Mesenchymal stem cell (in vitro differentiated cells and primary cell): ENCODE measurements around the gene OR5M11. TPM values are rescaled to one million over a fixed set of nuclear protein-coding genes. Genes with fewer than 3 reads are reported as not detected.
"Not testable (repeated sequence)": the region's sequence is repeated elsewhere in the genome, so short reads cannot be mapped to it uniquely, and the experiment has no call there.

ENCODE experiments used
- DNase-seq: peaks from one replicate; pipeline ENCODE4 v3.0.0-alpha.2; 2013
- H2AFZ ChIP-seq: one replicate; pipeline ENCODE4 v1.6.1; 2013; ENCODE audit warnings: low read depth, mild to moderate bottlenecking, control low read depth, inconsistent platforms, low read length, moderate library complexity
- H2AK5ac ChIP-seq: 2 replicates; pipeline ENCODE4 v1.6.1; 2013; ENCODE audit warnings: low read length, moderate library complexity, mild to moderate bottlenecking, inconsistent platforms; ENCODE audit not compliant: severe bottlenecking
- H2BK120ac ChIP-seq: one replicate; pipeline ENCODE4 v1.6.1; 2013; ENCODE audit warnings: low read depth, mild to moderate bottlenecking, inconsistent platforms, low read length, moderate library complexity
- H2BK12ac ChIP-seq, 2 experiments: one replicate each; pipeline ENCODE4 v1.6.1; 2013; ENCODE audit warnings: inconsistent platforms in 2 of 2, low read length in 2 of 2, mild to moderate bottlenecking in 2 of 2, moderate library complexity in 2 of 2, control low read depth in 1 of 2
- H2BK15ac ChIP-seq: one replicate; pipeline ENCODE4 v1.6.1; 2013; ENCODE audit warnings: mild to moderate bottlenecking, low read depth, inconsistent platforms; ENCODE audit not compliant: poor library complexity, severe bottlenecking
- H2BK5ac ChIP-seq: 2 replicates; pipeline ENCODE4 v1.6.1; 2013; ENCODE audit warnings: low read depth, mild to moderate bottlenecking, low read length, control low read depth, inconsistent platforms; ENCODE audit not compliant: poor library complexity, severe bottlenecking
- H3K14ac ChIP-seq, 2 experiments: one replicate each; pipeline ENCODE4 v1.6.1; 2013; ENCODE audit warnings: inconsistent platforms in 2 of 2, low read length in 2 of 2, control low read depth in 1 of 2, mild to moderate bottlenecking in 1 of 2, moderate library complexity in 1 of 2
- H3K18ac ChIP-seq, 2 experiments: one replicate each; pipeline ENCODE4 v1.6.1; 2013; ENCODE audit warnings: inconsistent platforms in 2 of 2, low read length in 2 of 2, control low read depth in 1 of 2, low read depth in 1 of 2, mild to moderate bottlenecking in 1 of 2
- H3K23ac ChIP-seq, 2 experiments: one replicate each; pipeline ENCODE4 v1.6.1; 2013; ENCODE audit warnings: inconsistent platforms in 2 of 2, low read length in 2 of 2, mild to moderate bottlenecking in 2 of 2, moderate library complexity in 2 of 2, control low read depth in 1 of 2
- H3K27ac ChIP-seq: 2 replicates; pipeline ENCODE4 v1.5.1; 2013; ENCODE audit warnings: mild to moderate bottlenecking, moderate library complexity, low read length, control low read depth, inconsistent platforms; ENCODE audit not compliant: poor library complexity, severe bottlenecking
- H3K27me3 ChIP-seq, 2 experiments: 2 replicates each; pipeline versions ENCODE4 v1.6.1 to v1.7.0; 2013; ENCODE audit warnings: low read length in 2 of 2, mild to moderate bottlenecking in 2 of 2, moderate library complexity in 2 of 2, control low read depth in 1 of 2, inconsistent platforms in 1 of 2; ENCODE audit not compliant: control insufficient read depth in 1 of 2, insufficient read depth in 1 of 2
- H3K36me3 ChIP-seq, 2 experiments: 2 replicates each; pipeline versions ENCODE4 v1.6.1 to v1.7.0; 2013; ENCODE audit warnings: low read length in 2 of 2, control low read depth in 1 of 2, inconsistent platforms in 1 of 2, low read depth in 1 of 2, mild to moderate bottlenecking in 1 of 2; ENCODE audit not compliant: insufficient read depth in 2 of 2, control insufficient read depth in 1 of 2
- H3K4ac ChIP-seq, 2 experiments: one replicate each; pipeline ENCODE4 v1.6.1; 2013; ENCODE audit warnings: inconsistent platforms in 2 of 2, low read length in 2 of 2, mild to moderate bottlenecking in 2 of 2, moderate library complexity in 2 of 2, control low read depth in 1 of 2, low read depth in 1 of 2
- H3K4me1 ChIP-seq: 2 replicates; pipeline ENCODE4 v1.6.1; 2013; ENCODE audit warnings: low read depth, low read length, control low read depth; ENCODE audit not compliant: control insufficient read depth, insufficient read depth
- H3K4me2 ChIP-seq: 2 replicates; pipeline ENCODE4 v1.6.1; 2013; ENCODE audit warnings: low read length, mild to moderate bottlenecking, inconsistent platforms; ENCODE audit not compliant: poor library complexity, severe bottlenecking
- H3K4me3 ChIP-seq, 2 experiments: 2 replicates each; pipeline versions ENCODE4 v1.5.1 to v1.7.0; 2013; ENCODE audit warnings: low read length in 2 of 2, mild to moderate bottlenecking in 2 of 2, control low read depth in 1 of 2, low read depth in 1 of 2; ENCODE audit not compliant: insufficient read depth in 1 of 2
- H3K79me1 ChIP-seq: replicated peaks from 2 replicates; pipeline ENCODE4 v1.6.1; 2013; ENCODE audit warnings: mild to moderate bottlenecking, control low read depth, low read length, inconsistent platforms; ENCODE audit not compliant: poor library complexity, severe bottlenecking
- H3K9ac ChIP-seq: 2 replicates; pipeline ENCODE4 v1.7.0; 2013; ENCODE audit warnings: mild to moderate bottlenecking, low read length, moderate library complexity
- H3K9me3 ChIP-seq: 2 replicates; pipeline ENCODE4 v1.7.0; 2013; ENCODE audit warnings: mild to moderate bottlenecking, low read length; ENCODE audit not compliant: control insufficient read depth
- H4K8ac ChIP-seq: one replicate; pipeline ENCODE4 v1.6.1; 2013; ENCODE audit warnings: inconsistent platforms, mild to moderate bottlenecking, low read length, moderate library complexity
- H4K91ac ChIP-seq: one replicate; pipeline ENCODE4 v1.6.1; 2013; ENCODE audit warnings: mild to moderate bottlenecking, low read length, inconsistent platforms
- WGBS: methylation state at CpG from one replicate; pipeline ENCODE4 v1.1.7; 2013; ENCODE audit warnings: mixed read lengths; 5-methylcytosine and 5-hydroxymethylcytosine counted together
- polyA plus RNA-seq, 2 experiments: library from polyadenylated mRNA; stranded (reverse); fragments of 200-250 nt; gene quantifications; one replicate each; pipeline ENCODE4 v1.2.3, GENCODE V29; 2013

OR5M11 gene
- polyA plus RNA-seq (2013, experiment 1 of 2) = not detected
- polyA plus RNA-seq (2013, experiment 2 of 2) = not detected

DNA sequence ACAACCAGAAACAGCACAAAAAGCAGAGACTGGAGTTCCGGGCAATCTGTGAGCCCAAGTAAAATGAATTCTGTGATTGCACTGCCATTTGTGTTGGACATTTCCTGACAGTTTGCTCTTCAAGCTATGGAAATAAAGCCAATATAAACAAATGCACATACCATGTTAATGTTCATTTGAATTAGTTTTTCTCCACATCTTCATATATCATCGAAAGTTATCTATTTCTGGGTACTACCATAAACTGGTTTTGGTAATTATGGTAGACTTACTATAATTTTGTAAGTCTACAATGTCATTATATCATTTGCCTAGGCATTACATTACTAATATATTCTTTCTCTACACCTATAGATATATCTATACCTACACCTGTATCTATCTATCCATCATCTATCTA, at the start of gene OR5M11:
Gene OR5M11, minus strand, starts transcription at position 101 of the 400 bp plus-strand sequence. Its CDS starts 0 bp downstream, at position 101.
- Histone ChIP-seq H4K91ac (no peak within 1 kb of the TSS), H3K4ac (no peak within 1 kb of the TSS), H2BK12ac (no peak within 1 kb of the TSS), H2BK5ac (peak within 1 kb of the TSS; percentile 5), H4K8ac (no peak within 1 kb of the TSS), H3K18ac (no peak within 1 kb of the TSS), H3K14ac (no peak within 1 kb of the TSS), H2BK15ac (no peak within 1 kb of the TSS), H2BK120ac (no peak within 1 kb of the TSS), H3K27me3 (no peaks in the 10 kb centered on the region), H3K9ac (no peak within 1 kb of the TSS), H3K79me1 (no peaks in the 10 kb centered on the region), H3K4me1 (no peaks in the 10 kb centered on the region), H3K4me3 (no peak within 1 kb of the TSS), H3K36me3 (no peaks in the 10 kb centered on the region), H2AK5ac (no peak within 1 kb of the TSS), H3K23ac (no peak within 1 kb of the TSS), H3K27ac (no peak within 1 kb of the TSS), H3K9me3 (peaks cover 6% of the 10 kb centered on the region), H3K4me2 (no peak within 1 kb of the TSS), H2AFZ (no peak within 1 kb of the TSS)
- WGBS = 100% methylated on average over 1 of the region's 2 CpGs
- DNase-seq = no peak

- not testable (repeated sequence) for H3K36me3 ChIP-seq, H3K4me3 ChIP-seq
Observed at GRCh38 chr11:56592088-56592717, 49.1 kb upstream of the OR5M11 start.

DNA sequence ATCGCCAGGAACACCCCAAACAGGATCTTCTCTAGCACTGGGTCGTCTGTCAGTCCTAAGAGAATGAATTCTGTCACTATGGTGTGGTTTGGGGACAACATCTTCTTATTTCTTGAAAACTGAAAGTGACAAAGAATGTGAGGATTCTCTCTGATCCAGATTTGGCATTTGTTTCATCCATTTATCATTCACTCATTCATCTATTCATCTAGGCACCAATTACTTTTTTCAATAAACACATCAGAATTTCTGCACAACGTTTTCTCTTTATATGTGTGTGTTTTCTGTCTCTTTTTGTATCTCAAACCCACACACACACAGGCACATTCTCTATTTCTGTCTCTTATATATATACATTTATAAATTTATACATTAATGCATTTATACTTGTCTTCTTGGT, 34.6 kb upstream of the OR5M11 start, which contains the start of gene OR5M10:
Gene OR5M10, minus strand, starts transcription at position 101 of the 400 bp plus-strand sequence. Its CDS starts 0 bp downstream, at position 101.
- Histone ChIP-seq H2AK5ac (no peak within 1 kb of the TSS), H2BK15ac (no peak within 1 kb of the TSS), H3K36me3 (no peaks in the 10 kb centered on the region), H2AFZ (no peak within 1 kb of the TSS), H3K4me2 (no peak within 1 kb of the TSS), H2BK12ac (no peak within 1 kb of the TSS), H3K27ac (no peak within 1 kb of the TSS), H2BK5ac (no peak within 1 kb of the TSS), H3K4ac (no peak within 1 kb of the TSS), H3K14ac (no peak within 1 kb of the TSS), H4K91ac (no peak within 1 kb of the TSS), H4K8ac (no peak within 1 kb of the TSS), H3K18ac (no peak within 1 kb of the TSS), H3K23ac (no peak within 1 kb of the TSS), H3K9me3 (peaks cover 3% of the 10 kb centered on the region), H3K27me3 (no peaks in the 10 kb centered on the region), H3K4me3 (no peak within 1 kb of the TSS), H3K4me1 (no peaks in the 10 kb centered on the region), H3K9ac (no peak within 1 kb of the TSS), H2BK120ac (no peak within 1 kb of the TSS), H3K79me1 (no peaks in the 10 kb centered on the region)
- DNase-seq = no peak
- 33% methylated on average over 2 of the region's 3 CpGs for WGBS

More at GRCh38 chr11:56592088-56592717, 49.1 kb upstream of the OR5M11 start:
- not testable (repeated sequence) for H3K4ac ChIP-seq, H3K18ac ChIP-seq, H3K9ac ChIP-seq, H2BK12ac ChIP-seq, H2BK15ac ChIP-seq, H3K27ac ChIP-seq, H3K79me1 ChIP-seq, H3K4me1 ChIP-seq, H2AFZ ChIP-seq, H3K14ac ChIP-seq, H3K9me3 ChIP-seq, H3K4me2 ChIP-seq, DNase-seq, H4K91ac ChIP-seq, H2BK120ac ChIP-seq, H2AK5ac ChIP-seq, H3K27me3 ChIP-seq, H4K8ac ChIP-seq, H2BK5ac ChIP-seq, H3K23ac ChIP-seq
- 89% methylated on average over 16 of the region's 20 CpGs for WGBS

DNA sequence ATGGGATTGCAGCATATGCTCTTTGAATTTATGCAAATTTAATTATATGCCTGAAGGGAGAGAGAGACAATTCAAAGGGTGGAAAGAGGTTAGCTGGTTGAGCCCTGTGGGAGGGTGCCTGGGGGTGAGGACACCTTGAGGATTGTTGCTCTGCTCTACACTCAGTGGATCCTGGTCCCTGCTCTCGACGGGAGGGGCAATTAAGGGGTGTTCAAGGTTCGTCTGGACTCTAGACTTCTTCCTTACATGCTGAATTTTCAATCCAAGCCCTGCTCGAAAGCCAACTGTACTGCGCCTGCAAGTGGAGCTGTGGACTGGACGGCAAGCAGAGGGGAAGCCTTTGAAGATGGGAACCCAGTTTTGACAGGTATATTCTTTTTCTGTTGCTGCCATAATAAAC, 15.5 kb upstream of the OR5M11 start:
- H4K91ac ChIP-seq = no peak overlapping the region
- H2AK5ac ChIP-seq = no peak overlapping the region
- H3K4me1 ChIP-seq = no peaks in the 10 kb centered on the region
- no peak overlapping the region for H2BK120ac ChIP-seq
- H3K4ac ChIP-seq = no peak overlapping the region
- H3K4me2 ChIP-seq = no peak overlapping the region
- no peaks in the 10 kb centered on the region for H3K27me3 ChIP-seq
- H4K8ac ChIP-seq = no peak overlapping the region
- no peak overlapping the region for H2AFZ ChIP-seq
- H3K36me3 ChIP-seq = no peaks in the 10 kb centered on the region
- H2BK5ac ChIP-seq = no peak overlapping the region
- no peak for DNase-seq
- no peaks in the 10 kb centered on the region for H3K79me1 ChIP-seq
- peaks cover 3% of the 10 kb centered on the region for H3K9me3 ChIP-seq
- no peak overlapping the region for H2BK12ac ChIP-seq
- no peak overlapping the region for H3K23ac ChIP-seq
- no peak overlapping the region for H3K4me3 ChIP-seq
- H3K14ac ChIP-seq = no peak overlapping the region
- no peak overlapping the region for H3K27ac ChIP-seq
- no peak overlapping the region for H2BK15ac ChIP-seq
- 30% methylated on average over 2 of the region's 6 CpGs for WGBS
- no peak overlapping the region for H3K18ac ChIP-seq
- H3K9ac ChIP-seq = no peak overlapping the region
